Mesothelial cell of epicardium (in vitro differentiated cells): ENCODE measurements around the gene CDKAL1. TPM values are rescaled to one million over a fixed set of nuclear protein-coding genes. Genes with fewer than 3 reads are reported as not detected.

Experiments used
- DNase-seq, 2 experiments: peaks; one replicate each; pipeline ENCODE4 v3.0.0; 2021; ENCODE audit warnings: low spot score in 2 of 2; ENCODE audit not compliant: unreplicated experiment in 2 of 2
- H3K27ac Mint-ChIP-seq: 2 replicates; pipeline ENCODE4 v1.8.0; 2021; ENCODE audit warnings: mixed read lengths
- H3K27me3 Mint-ChIP-seq: 2 replicates; pipeline ENCODE4 v1.8.0; 2021; ENCODE audit warnings: low read depth, mixed read lengths
- H3K36me3 Mint-ChIP-seq: 2 replicates; pipeline ENCODE4 v1.8.0; 2021; ENCODE audit warnings: mixed read lengths
- H3K4me1 Mint-ChIP-seq: 2 replicates; pipeline ENCODE4 v1.8.0; 2021; ENCODE audit warnings: mixed read lengths
- H3K4me3 Mint-ChIP-seq: 2 replicates; pipeline ENCODE4 v1.8.0; 2021; ENCODE audit warnings: mild to moderate bottlenecking, moderate library complexity, mixed read lengths
- H3K9me3 Mint-ChIP-seq: 2 replicates; pipeline ENCODE4 v1.8.0; 2021; ENCODE audit warnings: mixed read lengths
- total RNA-seq: library from RNA; stranded (reverse); gene quantifications from 3 replicates; pipeline ENCODE4 v1.2.1, GENCODE V29; 2021
- TF ChIP-seq, protein P1 (sequence below): fragments of 200-600 bp; sonication (generic); IDR thresholded peaks from one replicate; pipeline ENCODE4 v1.5.0; 2021; ENCODE audit warnings: antibody characterized with exemption; ENCODE audit not compliant: unreplicated experiment

CDKAL1 gene
- total RNA-seq, 1 donor from 2014 or later: 22.6 TPM

DNA sequence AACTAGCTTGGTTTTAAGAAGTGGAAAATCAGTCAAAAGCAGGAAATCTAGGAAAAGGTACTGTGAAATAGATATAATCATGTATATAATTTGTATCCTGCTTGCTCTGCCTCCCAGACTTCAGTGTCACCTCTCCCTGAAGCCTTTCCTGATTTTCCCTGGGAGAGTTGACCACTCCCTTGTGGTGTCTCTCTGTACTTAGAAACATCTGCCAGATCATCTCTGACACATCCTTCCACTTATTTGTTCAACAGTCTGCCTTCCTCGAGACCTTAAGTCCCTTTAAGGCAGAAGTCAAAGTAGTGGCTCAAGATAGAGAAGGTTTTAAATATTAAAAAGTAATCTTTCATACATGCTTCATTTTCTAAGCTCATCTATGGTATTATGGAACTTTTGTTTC, 236.5 kb downstream of the CDKAL1 start:
- peaks cover 18% of the 10 kb centered on the region for H3K4me1 Mint-ChIP-seq
- H3K27me3 Mint-ChIP-seq: no peaks in the 10 kb centered on the region

GRCh38 chr6:20771409-20771808, 237.2 kb downstream of the CDKAL1 start:
- no peaks in the 10 kb centered on the region for H3K27me3 Mint-ChIP-seq
- H3K4me3 Mint-ChIP-seq: no peak overlapping the region
- TF ChIP-seq, protein P1, sequence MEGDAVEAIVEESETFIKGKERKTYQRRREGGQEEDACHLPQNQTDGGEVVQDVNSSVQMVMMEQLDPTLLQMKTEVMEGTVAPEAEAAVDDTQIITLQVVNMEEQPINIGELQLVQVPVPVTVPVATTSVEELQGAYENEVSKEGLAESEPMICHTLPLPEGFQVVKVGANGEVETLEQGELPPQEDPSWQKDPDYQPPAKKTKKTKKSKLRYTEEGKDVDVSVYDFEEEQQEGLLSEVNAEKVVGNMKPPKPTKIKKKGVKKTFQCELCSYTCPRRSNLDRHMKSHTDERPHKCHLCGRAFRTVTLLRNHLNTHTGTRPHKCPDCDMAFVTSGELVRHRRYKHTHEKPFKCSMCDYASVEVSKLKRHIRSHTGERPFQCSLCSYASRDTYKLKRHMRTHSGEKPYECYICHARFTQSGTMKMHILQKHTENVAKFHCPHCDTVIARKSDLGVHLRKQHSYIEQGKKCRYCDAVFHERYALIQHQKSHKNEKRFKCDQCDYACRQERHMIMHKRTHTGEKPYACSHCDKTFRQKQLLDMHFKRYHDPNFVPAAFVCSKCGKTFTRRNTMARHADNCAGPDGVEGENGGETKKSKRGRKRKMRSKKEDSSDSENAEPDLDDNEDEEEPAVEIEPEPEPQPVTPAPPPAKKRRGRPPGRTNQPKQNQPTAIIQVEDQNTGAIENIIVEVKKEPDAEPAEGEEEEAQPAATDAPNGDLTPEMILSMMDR: no peak
- no peak for DNase-seq
- no peaks in the 10 kb centered on the region for H3K9me3 Mint-ChIP-seq
- H3K4me1 Mint-ChIP-seq: peaks cover 24% of the 10 kb centered on the region
- H3K27ac Mint-ChIP-seq: peak overlapping the region; percentile 47
- H3K36me3 Mint-ChIP-seq: peaks cover 2% of the 10 kb centered on the region

More for the DNA sequence above, 236.5 kb downstream of the CDKAL1 start:
- no peak for DNase-seq
- TF ChIP-seq, protein P1: no peak
- Mint-ChIP-seq H3K36me3 (peaks cover 2% of the 10 kb centered on the region), H3K9me3 (no peaks in the 10 kb centered on the region), H3K4me3 (no peak overlapping the region), H3K27ac (peak overlapping the region; percentile 83)

DNA sequence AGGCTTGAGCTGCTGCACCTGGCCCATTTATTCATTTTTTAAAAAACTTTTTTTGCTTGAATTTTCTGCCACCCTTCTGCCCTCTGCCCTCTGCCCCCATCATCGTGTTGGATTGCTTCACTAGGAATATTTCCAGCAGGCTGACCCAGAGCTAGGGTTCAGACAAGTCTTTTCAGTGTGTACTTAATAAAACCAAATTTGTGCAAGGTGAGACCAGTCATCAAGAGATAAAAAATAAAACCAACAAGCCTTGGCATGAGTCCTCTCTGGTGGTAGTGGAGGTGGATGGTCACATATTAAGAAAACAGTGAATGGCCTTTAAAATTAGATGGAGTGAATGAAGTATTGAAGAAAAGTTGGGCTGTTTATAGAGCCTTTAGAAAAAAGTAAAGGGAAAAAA, 239.6 kb downstream of the CDKAL1 start:
- Mint-ChIP-seq H3K4me3 (no peak overlapping the region), H3K27ac (no peak overlapping the region), H3K27me3 (no peaks in the 10 kb centered on the region), H3K9me3 (no peaks in the 10 kb centered on the region), H3K36me3 (peaks cover 2% of the 10 kb centered on the region), H3K4me1 (peaks cover 30% of the 10 kb centered on the region)
- no peak for DNase-seq
- TF ChIP-seq, protein P1: no peak

- H3K9me3 Mint-ChIP-seq: no peaks in the 10 kb centered on the region
- no peaks in the 10 kb centered on the region for H3K27me3 Mint-ChIP-seq
- H3K36me3 Mint-ChIP-seq: peaks cover 1% of the 10 kb centered on the region
- H3K27ac Mint-ChIP-seq: no peak overlapping the region
- peaks cover 21% of the 10 kb centered on the region for H3K4me1 Mint-ChIP-seq
- H3K4me3 Mint-ChIP-seq: no peak overlapping the region
- TF ChIP-seq, protein P1: no peak
- no peak for DNase-seq
These were observed 241.7 kb downstream of the CDKAL1 start for GRCh38 chr6:20775981-20776380.

DNA sequence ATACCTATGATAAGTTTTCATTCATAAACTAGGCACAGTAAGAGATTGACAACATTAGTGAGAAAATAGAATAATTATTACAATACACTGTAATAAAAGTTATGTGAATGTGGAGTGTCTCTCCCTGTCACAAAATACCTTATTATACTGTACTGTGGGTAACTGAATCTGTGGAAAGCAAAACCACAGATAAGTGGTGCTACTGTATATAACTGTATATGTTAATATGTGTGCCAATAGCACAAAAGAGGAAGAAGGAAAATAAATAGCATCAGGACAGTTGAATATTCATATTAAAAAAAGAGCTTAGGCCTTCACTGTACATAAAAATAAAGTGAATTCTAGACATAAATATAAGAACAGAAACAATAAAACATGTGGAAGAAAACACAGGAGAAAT, 243.5 kb downstream of the CDKAL1 start:
- Mint-ChIP-seq H3K9me3 (no peaks in the 10 kb centered on the region), H3K27ac (no peak overlapping the region), H3K27me3 (no peaks in the 10 kb centered on the region), H3K4me1 (peaks cover 13% of the 10 kb centered on the region), H3K4me3 (no peak overlapping the region), H3K36me3 (peaks cover 9% of the 10 kb centered on the region)
- no peak for DNase-seq
- TF ChIP-seq, protein P1: no peak

- Mint-ChIP-seq H3K4me3 (no peak overlapping the region), H3K4me1 (peaks cover 13% of the 10 kb centered on the region), H3K27ac (no peak overlapping the region), H3K36me3 (peaks cover 12% of the 10 kb centered on the region), H3K9me3 (no peaks in the 10 kb centered on the region), H3K27me3 (no peaks in the 10 kb centered on the region)
- DNase-seq: no peak
- TF ChIP-seq, protein P1: no peak
These were observed 244.2 kb downstream of the CDKAL1 start for GRCh38 chr6:20778459-20778858.
